Loucy (cell line): ENCODE measurements around the gene DCXR.

Source experiments
- EZH2phosphoT487 ChIP-seq: fragments of 200-600 bp; IDR thresholded peaks from 2 replicates; pipeline ENCODE4 v1.6.1; 2018; ENCODE audit warnings: antibody characterized with exemption, mild to moderate bottlenecking, moderate library complexity, borderline replicate concordance
- TF ChIP-seq, protein P1 (sequence below): fragments of 200-600 bp; sonication (generic); conservative IDR thresholded peaks from 2 replicates; pipeline ENCODE4 v1.5.1; 2014; ENCODE audit warnings: mild to moderate bottlenecking, antibody characterized with exemption, low read length

DNA sequence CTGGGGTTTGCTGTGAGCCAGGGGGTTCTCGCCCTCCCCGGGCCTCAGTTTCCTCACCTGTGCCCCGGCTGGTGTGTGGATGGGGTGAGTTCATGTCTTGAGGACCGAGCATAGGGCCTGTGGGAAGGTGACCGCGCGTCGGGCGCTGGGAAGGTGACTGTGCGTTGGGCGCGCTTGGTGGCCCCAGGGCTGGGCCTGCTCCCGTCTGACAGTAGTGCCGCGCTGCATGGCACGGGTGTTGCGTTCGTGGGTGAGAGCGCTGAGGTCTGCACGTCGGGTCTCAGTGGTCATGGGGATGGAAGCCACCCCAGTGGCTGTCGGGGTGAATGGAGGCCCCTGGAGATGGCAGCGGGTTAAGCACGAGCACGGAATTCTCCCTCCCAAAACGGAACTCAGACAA lies 50.9 kb downstream of the DCXR start:
- TF ChIP-seq, protein P1, sequence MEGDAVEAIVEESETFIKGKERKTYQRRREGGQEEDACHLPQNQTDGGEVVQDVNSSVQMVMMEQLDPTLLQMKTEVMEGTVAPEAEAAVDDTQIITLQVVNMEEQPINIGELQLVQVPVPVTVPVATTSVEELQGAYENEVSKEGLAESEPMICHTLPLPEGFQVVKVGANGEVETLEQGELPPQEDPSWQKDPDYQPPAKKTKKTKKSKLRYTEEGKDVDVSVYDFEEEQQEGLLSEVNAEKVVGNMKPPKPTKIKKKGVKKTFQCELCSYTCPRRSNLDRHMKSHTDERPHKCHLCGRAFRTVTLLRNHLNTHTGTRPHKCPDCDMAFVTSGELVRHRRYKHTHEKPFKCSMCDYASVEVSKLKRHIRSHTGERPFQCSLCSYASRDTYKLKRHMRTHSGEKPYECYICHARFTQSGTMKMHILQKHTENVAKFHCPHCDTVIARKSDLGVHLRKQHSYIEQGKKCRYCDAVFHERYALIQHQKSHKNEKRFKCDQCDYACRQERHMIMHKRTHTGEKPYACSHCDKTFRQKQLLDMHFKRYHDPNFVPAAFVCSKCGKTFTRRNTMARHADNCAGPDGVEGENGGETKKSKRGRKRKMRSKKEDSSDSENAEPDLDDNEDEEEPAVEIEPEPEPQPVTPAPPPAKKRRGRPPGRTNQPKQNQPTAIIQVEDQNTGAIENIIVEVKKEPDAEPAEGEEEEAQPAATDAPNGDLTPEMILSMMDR, result no peak
- no peak for TF ChIP-seq EZH2phosphoT487
